HTR-8/SVneo (cell line): ENCODE measurements around the gene MFAP2.

Experiments
- DNase-seq: peaks from one replicate; pipeline ENCODE4 v3.0.0; 2011; ENCODE audit warnings: low spot score, mixed read lengths; ENCODE audit not compliant: insufficient read length
- FAIRE-seq: peaks from 2 replicates; lab custom pipeline; 2011; peaks lifted over from hg19 to GRCh38; lab: Jason Lieb, UNC

MFAP2 gene, protein sequence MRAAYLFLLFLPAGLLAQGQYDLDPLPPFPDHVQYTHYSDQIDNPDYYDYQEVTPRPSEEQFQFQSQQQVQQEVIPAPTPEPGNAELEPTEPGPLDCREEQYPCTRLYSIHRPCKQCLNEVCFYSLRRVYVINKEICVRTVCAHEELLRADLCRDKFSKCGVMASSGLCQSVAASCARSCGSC

DNA sequence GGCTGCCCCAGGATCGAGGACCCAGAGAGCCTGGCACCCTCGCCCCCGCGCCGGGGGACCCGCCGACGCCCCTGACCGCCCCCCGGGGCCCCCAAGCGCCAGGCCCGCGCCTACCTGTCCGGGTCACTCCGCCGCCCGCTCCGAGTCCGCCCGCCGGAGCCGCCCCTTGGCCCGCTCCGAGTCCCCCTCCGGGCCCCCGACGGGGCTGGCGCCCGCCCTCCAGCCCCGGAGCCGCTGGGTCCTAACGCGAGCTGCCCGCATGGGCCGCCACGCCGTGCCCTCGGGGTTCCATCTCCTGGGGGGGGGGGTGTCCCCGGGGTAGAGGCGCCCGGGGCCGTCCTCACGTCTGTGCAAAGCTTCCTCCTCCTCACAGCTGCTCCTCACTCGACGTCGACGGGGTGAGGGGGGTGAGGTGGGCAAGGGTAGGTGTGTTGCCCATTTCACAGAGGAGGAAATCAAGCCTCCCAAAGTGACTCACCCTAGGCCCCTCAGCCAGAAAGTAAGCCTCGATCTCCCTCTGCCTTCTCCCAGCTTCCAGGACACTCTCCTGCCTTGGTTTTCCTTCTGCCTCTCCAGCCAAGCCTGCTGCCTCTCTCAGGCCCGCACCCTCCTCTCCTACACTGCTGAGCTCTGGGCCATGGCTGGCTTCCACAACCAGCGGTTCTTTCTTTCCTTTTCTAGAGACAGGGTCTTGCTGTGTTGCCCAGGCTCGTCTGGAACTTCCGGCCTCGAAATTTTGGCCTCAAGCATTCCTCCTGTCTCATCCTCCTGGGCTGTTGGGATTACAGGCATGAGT, at the start of gene MFAP2:
MFAP2 (minus strand) TSS at position 148 of the 796 bp plus-strand sequence. CDS start 2,347 bp downstream, outside the sequence.
- FAIRE-seq, result no peak
- DNase-seq, result peak; percentile 59

DNA sequence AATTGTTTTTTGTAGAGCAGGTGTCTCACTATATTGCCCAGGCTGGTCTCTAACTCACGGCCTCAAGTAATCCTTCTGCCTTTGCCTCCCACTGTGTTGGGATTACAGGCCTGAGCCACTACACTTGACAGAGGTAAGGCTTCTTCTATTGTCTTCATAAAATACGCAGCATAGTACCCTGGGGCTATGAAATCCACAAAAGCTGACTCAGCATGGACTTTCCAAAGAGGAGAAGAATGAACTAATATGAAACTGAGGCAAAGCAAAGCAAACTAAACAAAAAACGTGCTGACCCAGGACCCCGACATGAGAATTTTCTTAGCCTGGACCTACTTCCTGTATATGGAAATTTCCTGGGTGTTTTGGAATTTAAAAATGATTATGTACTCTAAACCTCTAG, 49.8 kb upstream of the MFAP2 start:
- FAIRE-seq, result no peak
- no peak for DNase-seq

DNA sequence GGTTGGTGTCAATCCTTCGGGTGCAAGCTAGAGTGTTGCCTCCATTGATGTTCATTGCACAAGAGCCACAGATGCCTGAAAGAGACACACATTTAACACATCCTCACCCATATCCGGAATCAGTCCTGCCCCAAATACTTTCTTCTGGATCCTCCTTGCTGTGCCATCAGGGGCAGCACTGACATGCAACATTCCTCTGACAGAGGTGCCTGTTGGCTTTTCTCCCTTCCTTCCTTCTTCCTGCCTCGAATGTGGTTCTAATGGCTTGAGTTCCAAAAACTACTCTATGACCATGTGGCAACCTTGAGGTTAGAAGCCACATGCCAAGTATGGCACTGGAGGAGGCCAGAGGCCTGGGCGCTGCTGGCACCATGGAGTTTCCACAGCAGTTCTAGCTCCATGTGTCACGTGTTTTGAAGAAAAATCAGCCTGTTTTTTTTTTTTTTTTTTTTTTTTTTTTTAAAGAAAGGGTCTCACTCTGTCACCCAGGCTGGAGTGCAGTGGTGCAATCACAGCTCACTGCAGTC, 48.3 kb upstream of the MFAP2 start:
- DNase-seq (no peak), FAIRE-seq (no peak)

DNA sequence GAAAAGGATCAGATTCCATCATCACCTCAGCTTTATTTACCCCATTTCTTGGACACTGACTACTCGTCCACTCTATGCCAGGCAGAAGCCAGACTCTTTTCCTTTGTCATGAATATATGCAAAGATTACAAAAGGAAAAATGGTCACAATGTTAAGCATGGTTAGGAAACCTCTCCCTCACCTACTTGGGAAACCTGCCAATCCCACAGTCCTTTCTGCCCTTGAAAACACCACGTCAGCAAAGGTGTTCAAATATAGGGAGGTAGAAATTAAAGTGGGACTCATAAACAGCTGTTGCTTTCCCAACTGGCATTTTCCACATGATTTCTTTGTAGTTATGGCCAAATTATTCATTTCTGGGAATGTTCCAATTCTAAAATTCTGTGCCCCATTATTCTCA, 47.5 kb upstream of the MFAP2 start:
- FAIRE-seq (no peak), DNase-seq (no peak)

DNA sequence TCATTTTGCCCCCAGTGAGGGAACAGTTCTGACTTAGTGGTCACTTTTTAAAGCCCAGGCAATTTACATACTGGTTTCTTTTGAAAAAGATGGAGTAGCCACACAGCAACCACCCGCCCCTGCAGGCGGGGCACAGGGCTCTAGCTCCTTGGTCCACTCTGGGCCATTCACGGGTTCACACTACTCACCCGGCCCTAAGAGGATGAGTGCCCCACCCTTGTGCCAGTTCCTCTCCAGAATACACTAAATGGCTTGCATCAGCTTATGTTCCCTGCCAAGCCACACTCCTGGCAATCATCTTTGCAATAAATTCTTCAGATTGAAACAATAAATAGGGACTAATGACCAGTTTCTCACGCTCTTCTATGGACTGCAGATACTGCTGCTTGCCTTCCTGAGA, 47.0 kb upstream of the MFAP2 start:
- no peak for DNase-seq
- no peak for FAIRE-seq

DNA sequence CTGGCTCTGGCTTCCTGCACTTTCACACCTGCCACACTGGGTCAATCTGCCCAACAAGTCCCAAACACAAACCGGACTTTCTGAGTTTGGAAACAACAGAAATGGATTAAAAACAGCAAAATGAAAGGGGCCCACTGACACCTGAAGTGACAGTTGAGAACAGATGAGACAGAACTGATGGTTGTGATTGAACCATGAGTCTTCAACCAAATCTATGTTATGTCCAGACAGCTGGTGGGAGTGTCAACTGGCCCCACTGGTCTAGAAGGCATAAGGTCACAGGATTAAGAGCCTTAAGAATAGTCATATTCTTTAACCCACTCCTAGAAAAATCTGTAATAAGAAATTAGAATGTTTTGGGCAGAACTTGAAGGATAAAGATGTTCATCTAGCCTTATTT, 44.3 kb upstream of the MFAP2 start:
- FAIRE-seq (no peak), DNase-seq (no peak)

DNA sequence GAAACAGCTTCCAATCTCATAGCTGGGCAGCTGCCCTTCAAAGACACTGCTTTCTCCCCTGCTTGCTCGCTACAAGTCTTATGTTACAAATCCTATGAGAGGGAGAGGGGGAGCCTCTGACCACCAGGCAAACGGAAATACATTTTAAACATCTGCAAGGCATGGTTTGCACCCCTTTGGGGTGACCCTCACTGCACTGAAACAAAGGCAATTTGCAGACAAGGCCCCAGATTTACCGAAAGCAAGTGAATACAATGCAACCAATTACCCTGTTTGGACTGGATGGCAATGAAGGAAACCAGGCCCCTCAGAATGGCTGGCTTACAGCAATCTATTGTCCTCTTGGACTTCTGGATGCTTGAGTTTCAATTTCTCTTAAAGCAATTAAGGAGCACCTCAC, 43.2 kb upstream of the MFAP2 start:
- DNase-seq (no peak), FAIRE-seq (no peak)

DNA sequence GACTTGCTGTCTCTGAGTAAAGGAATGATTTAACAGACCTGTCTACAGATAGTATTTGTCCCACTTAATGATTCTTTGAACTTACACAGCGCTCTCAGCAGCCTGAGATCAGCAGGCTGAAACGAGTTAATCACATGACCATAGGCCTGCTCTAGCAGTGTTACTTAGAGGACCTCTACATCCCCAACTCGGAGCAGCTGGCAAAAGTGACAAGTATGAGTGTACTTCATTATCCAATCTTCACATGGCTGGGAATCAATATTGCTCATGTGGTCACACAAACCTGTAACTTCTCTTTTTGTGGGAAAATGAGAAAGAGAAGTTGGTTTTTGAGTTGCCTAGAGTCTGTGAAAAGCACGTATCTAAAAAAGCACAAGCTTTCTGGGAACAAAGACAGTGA, 42.7 kb upstream of the MFAP2 start:
- no peak for FAIRE-seq
- DNase-seq, result no peak

DNA sequence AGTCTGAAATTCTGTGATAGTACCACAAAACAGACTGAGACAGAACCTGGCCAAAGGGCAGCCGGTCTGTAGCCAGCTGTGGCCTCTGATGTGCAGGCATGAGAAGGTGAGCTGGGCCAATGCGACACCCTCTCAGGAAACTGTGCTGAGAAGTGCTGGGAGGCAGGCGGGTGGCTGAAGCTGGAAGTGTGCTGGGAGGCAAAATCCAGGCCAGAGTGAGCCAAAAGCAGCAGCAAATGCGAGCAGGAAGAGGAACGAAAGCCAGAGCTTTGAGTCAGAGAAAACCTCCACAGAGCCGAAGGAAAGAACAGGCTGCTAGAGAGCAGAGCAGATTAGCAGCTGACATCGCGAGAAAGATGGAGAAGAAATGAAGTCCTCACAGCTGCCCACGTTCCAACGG, 41.5 kb upstream of the MFAP2 start:
- DNase-seq (no peak), FAIRE-seq (no peak)

DNA sequence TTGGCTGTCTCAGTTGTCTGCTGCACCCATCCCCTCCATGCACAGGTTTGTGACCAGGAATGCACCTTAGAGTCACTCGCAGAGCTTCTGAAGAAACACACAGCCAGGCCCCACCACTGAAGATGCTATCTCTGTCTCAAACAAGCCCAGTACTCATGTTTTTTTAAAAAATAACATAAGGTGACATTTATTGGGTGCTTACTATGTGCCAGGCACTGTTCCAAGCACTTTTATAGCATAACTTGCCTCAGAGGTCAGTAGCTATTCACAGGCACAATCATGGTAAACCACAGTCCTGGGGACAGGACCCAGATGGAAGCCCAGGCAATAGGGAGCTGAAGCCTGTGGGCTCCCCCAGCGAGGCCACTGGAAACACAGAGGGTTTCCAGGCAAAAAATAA, 40.1 kb upstream of the MFAP2 start:
- DNase-seq (no peak), FAIRE-seq (no peak)

DNA sequence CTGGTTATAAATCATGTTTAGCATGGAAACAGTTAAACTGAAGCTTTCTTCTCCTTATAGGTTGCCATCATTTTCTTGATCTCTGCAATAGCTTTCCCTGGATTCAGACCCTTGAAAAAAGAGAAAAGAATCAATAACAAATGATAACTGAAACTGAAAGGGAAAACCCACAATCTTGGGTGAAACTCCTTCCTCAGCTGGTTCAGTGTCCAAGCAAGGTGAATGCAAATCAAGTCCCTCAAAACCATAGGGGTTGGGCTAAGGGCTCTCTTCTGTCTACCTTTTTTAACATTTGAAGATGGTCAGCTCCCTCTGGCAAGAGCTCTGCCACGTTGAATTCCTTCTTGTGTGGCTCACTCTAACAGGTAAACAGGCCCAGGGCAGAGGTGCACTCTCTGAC, 38.4 kb upstream of the MFAP2 start:
- DNase-seq (no peak), FAIRE-seq (no peak)

DNA sequence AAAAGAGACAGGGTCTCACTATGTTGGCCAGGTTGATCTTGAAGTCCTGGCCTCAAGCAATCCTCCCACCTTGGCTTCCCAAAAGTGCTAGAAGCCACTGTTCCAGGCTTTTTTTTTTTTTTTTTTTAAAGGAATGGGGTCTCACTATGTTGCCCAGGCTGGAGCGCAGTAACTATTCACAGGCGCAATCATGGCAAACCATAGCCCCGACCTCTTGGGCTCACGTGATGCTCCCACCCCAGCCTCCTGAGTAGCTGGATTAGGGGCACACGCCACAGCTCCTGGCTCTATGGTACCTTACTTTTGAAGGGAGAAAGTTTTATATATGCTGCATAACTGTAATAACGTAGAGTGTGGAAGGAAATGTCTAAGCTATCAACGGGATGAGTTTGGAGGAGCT, 37.0 kb upstream of the MFAP2 start:
- no peak for DNase-seq
- FAIRE-seq, result no peak

DNA sequence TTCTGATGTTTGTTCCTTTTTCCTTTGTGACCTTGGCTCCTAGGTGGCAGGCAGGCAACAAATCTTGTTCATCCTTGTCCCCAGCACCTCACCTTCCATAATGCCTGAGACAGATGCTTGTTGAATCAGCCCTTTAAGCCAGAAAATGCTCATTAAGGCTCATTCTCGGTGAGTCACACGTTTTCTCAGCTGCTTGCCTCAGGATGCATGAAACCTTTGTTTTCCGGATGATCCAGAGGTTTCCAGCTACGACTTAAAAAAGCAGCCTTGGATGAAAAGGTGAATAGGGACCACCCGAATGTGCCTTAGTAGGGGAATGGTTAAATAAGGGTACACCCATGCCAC, 35.9 kb upstream of the MFAP2 start:
- DNase-seq, result peak; percentile 24

DNA sequence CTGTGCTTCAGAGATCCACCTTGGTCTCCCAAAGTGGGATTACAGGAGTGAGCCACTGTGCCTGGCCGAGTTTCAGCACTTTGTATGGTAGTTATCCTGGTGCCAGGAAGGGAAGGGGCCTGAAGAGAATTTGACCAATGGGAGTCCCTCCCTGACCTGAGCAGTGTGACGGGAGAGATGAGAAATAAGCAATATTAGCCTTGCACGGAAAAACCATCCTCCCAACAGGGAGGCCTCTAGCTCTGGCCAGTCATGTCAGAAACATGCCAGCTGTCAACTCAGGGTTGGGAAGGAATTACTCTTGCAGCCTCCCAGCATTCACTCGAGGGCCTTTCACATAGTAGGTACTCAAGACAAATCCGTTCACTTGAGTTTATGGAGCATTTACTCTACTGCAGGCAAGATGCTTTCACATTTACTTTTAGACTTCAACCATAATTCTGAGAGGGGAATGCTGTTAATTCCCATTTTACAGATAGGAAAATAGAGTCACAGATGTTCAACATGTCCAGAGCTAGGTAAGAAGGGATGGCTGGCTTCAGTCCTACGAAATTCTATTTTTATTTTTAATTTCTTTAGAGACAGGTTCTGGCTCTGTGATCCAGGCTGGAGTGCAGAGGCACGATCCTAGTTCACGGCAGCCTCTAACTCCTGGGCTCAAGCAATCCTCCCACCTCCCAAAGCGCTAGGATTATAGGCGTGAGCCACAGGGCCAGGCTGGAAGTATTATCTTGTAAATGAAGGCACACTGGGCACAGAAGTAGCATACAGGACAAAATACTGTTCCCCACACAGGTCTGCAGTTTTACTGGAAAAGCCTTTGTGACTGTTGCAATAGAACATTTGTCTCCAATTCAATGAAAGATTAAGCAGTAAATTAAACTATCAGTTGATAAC, 34.5 kb upstream of the MFAP2 start:
- DNase-seq (no peak), FAIRE-seq (no peak)

More for the DNA sequence above, 35.9 kb upstream of the MFAP2 start:
- no peak for FAIRE-seq

DNA sequence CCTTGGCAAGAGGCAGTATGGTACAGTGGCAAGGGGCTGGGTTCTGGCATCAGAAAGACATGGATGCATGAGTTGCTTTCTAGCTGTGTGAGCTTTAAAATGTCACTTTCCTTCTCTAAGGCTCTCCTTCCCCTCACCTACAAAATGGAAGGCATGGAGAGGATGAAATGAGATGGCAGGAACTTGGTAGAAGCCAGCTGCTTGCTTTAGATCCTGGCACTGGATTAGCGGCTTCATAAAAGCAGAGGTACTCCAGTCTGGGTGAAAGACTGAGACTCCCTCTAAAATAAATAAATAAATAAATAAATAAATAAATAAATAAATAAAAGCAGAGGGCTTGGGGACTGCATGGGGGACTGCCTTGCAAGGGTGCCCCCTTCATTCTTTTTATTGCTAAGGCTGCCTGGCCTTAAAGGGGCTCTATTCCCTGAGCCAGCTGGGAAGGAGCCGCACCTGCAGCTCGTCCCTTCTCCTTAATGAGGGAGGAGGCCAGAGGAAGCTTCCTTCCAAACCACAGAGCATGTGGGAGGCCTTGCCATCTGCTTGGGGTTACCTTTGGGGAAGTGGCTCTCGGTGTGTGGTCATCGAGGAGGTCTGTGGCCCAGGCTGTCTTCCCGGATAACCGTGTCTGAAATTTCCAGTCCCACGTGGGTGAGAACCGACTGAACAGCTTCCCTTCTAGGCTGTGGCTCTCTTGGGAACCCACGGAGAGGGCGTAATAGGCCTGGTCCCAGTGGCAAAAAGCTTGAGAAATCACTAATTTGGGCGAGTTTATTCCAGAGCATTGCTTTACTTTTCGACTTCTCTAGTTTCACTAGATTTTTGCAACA, 33.3 kb upstream of the MFAP2 start:
- DNase-seq (no peak), FAIRE-seq (no peak)

DNA sequence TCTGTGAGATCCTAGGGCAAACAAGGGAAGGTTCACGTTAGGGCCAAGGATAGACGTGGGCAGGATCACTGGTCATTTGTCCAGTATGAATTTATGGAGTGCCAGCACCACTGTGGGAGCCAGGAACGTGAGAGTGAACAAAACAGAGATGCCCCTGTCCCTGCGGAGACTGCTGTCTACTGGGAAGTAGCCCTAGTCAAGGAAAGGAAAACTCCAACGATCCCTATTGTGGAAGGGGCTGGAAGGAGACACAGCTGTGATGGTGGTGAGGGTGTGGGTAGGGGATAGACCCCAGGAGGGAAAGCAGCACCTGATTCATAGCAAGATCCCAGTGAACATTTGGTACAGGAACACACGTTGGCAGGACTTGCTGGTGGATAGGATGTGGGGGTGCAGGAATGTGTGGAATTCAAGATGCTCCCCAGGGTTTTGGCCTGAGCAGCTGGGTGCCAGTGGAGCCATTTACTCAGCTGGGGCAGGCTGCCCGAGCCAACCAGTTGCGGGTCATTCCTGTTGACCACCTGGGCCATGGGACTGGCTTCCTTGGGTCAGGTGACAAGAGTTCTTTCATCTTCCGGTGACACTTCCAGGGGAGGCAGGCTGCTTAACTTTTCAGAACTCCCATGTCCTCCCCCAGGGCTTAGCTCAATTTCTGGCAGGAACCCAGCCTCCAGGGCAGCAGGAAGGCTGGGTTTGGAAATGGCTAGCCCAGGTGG, 32.5 kb upstream of the MFAP2 start:
- DNase-seq (peak; percentile 32), FAIRE-seq (no peak)

DNA sequence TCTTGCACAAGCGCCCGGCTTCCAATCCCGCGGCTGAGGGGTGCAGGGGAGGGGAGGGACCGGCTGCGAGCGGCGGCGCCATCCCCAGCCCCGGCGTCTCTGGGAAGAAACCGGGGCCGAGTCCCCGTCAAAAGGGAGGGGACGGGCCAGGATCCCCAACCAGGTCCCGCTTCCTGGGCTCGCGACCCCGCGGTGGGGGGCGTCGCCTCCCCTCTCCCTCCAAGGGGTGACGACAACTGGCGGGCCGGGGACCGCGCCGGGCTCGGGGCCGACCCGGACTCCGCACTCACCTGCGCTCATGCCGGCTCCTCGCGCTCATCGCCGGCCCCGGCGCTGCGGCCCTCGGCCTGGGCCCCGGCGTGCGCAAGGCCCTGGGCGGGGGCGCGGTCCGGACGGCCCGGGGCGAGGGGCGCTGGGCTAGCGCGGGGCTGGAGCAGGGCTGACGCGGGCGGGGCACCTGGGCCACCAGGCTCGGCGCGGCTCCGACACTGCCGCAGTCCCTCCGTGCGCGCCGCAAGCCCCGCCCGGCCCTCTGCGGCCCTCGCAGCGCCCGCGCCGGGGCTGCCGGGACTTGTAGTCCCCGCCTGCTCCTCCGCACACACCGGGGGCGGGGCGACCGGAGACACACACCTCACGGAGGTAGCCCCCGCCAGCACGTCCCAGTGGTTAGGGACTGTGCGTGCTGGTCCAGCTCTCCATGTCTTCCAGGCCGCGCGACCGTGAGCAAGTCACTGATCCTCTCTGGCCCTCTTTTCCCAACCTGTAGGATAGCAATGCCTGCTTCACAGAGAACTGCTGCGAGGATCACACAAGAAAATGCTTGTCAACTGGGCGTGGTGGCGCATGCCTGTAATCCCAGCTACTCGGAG, 31.3 kb upstream of the MFAP2 start, which contains the start of gene ATP13A2:
ATP13A2 (minus strand) TSS at position 490 of the 869 bp plus-strand sequence; CDS start at position 300, 190 bp downstream.
- FAIRE-seq, result peak; percentile 60
- peak; percentile 77 for DNase-seq

DNA sequence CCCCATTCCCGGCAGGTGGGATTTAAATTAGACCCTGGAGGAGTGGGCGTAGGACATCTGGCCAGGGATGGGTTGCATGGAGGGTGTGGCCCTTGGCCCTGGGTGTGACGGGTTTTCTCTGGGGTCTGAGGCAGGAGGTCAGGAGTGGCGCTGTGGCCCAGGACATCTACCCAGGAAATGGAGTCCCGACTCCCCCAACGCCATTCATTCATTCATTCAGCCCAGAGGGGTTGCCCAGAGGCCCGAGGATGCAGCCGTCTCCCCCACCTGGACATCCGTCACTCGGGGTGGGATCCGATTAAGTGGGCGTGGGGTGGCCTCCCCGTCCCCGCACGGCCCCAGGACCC, 30.6 kb upstream of the MFAP2 start:
- DNase-seq (no peak), FAIRE-seq (no peak)
